ENCODE results near the gene POLQ.

DNA sequence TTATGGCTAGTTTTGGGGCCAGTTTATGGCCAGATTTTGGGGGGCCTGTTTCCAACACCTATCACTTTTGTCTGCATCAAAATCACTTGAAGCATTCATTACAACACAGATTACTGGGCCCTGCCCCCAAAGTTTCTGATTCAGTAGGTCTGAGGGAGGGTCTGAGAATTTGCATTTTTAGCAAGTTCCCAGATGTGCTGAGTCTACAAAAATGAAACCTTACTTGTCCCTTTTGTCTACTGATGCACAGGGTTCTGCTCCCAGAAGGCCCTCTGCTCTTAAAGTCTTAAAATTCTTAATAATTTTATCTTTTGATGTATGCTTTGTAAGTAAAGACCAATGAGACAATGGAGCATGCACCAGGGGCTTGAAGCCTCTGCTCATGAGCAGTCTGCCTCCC, 146.0 kb downstream of the POLQ start:
- TF ChIP-seq, protein P1, sequence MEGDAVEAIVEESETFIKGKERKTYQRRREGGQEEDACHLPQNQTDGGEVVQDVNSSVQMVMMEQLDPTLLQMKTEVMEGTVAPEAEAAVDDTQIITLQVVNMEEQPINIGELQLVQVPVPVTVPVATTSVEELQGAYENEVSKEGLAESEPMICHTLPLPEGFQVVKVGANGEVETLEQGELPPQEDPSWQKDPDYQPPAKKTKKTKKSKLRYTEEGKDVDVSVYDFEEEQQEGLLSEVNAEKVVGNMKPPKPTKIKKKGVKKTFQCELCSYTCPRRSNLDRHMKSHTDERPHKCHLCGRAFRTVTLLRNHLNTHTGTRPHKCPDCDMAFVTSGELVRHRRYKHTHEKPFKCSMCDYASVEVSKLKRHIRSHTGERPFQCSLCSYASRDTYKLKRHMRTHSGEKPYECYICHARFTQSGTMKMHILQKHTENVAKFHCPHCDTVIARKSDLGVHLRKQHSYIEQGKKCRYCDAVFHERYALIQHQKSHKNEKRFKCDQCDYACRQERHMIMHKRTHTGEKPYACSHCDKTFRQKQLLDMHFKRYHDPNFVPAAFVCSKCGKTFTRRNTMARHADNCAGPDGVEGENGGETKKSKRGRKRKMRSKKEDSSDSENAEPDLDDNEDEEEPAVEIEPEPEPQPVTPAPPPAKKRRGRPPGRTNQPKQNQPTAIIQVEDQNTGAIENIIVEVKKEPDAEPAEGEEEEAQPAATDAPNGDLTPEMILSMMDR (IDR thresholded peaks at IDR 0.05) = no peak
- TF ChIP-seq POLR2A (IDR thresholded peaks at IDR 0.05) (no peak), EP300 (IDR thresholded peaks at IDR 0.05) (no peak)
